Spleen (tissue), 11 donors: ENCODE results near the gene SNRPA. TPM values are rescaled to one million over a fixed set of nuclear protein-coding genes. Genes with fewer than 3 reads are reported as not detected.
"Not testable (repeated sequence)": the region's sequence is repeated elsewhere in the genome, so short reads cannot be mapped to it uniquely, and the experiment has no call there.

Experiments
- DNase-seq: peaks from one replicate; pipeline ENCODE4 v3.0.0-alpha.2; 2020
- H3K27ac ChIP-seq, 8 donors: fragments of 200-600 bp; sonication (generic) in 7 of 8; 1 replicate in 4 of 8; 2 replicates in 4 of 8; pipeline versions ENCODE4 v1.5.0 to v1.8.0; 2016 to 2021; ENCODE audit warnings: inconsistent platforms in 4 of 8, mild to moderate bottlenecking in 4 of 8, moderate library complexity in 1 of 8
- H3K27me3 ChIP-seq, 7 donors: fragments of 200-600 bp; sonication (generic) in 6 of 7; replicated peaks in 1 of 7; 1 replicate in 4 of 7; 2 replicates in 3 of 7; pipeline versions ENCODE4 v1.5.0 to v1.8.0; 2016 to 2021; ENCODE audit warnings: inconsistent platforms in 3 of 7, mild to moderate bottlenecking in 1 of 7
- H3K36me3 ChIP-seq, 6 donors: fragments of 200-600 bp; sonication (generic) in 5 of 6; 1 replicate in 4 of 6; 2 replicates in 2 of 6; pipeline versions ENCODE4 v1.5.0 to v1.8.0; 2016 to 2021; ENCODE audit warnings: inconsistent platforms in 2 of 6
- H3K4me1 ChIP-seq, 6 donors: fragments of 200-600 bp; sonication (generic) in 5 of 6; 1 replicate in 3 of 6; 2 replicates in 3 of 6; pipeline versions ENCODE4 v1.5.0 to v1.8.0; 2016 to 2021; ENCODE audit warnings: inconsistent platforms in 3 of 6
- H3K4me3 ChIP-seq, 8 donors: fragments of 200-600 bp; sonication (generic) in 7 of 8; 1 replicate in 4 of 8; 2 replicates in 4 of 8; pipeline versions ENCODE4 v1.5.0 to v1.8.0; 2016 to 2021; ENCODE audit warnings: inconsistent platforms in 4 of 8, mild to moderate bottlenecking in 4 of 8, moderate library complexity in 2 of 8
- H3K9me3 ChIP-seq, 8 donors: fragments of 200-600 bp; sonication (generic) in 7 of 8; 1 replicate in 4 of 8; 2 replicates in 4 of 8; pipeline versions ENCODE4 v1.5.0 to v1.8.0; 2016 to 2021; ENCODE audit warnings: inconsistent platforms in 4 of 8
- CTCF ChIP-seq, 11 experiments: fragments of 200-600 bp in 7 of 11; fragments of 450-650 bp in 4 of 11; sonication (generic) in 4 of 11; IDR thresholded peaks in 8 of 11; conservative IDR thresholded peaks in 3 of 11; 1 replicate in 7 of 11; 2 replicates in 4 of 11; pipeline versions ENCODE4 v1.4.0 to v1.8.0; 2016 to 2021; ENCODE audit warnings: antibody characterized with exemption in 11 of 11, inconsistent platforms in 4 of 11, mild to moderate bottlenecking in 1 of 11
- POLR2A ChIP-seq, 3 donors: fragments of 450-650 bp; IDR thresholded peaks; one replicate each; pipeline ENCODE4 v1.5.1; 2017; ENCODE audit warnings: antibody characterized with exemption in 3 of 3, mild to moderate bottlenecking in 1 of 3
- POLR2AphosphoS5 ChIP-seq, 3 donors: sonication (generic); formaldehyde crosslinking; IDR thresholded peaks; one replicate each; pipeline ENCODE4 v1.5.1; 2017; ENCODE audit warnings: antibody characterized with exemption in 3 of 3
- WGBS, 5 donors: extraction: QIAGEN DNeasy Blood & Tissue Kit in 3 of 5; methylation state at CpG; one replicate each; pipeline versions ENCODE4 v1.1.5 to v1.1.7; 2013 to 2018; 5-methylcytosine and 5-hydroxymethylcytosine counted together
- intact Hi-C: fragments of 100-400 bp; cut with DNase I; formaldehyde crosslinking; loops from one replicate; pipeline ENCODE4 v1.15.0; 2023; ENCODE audit warnings: low total_unique reads
- polyA plus RNA-seq, 3 donors: library from polyadenylated mRNA; stranded (reverse); fragments of 200-250 nt; gene quantifications; one replicate each; pipeline ENCODE4 v1.2.1, GENCODE V29; 2013
- total RNA-seq, 7 donors: library from RNA; depleted of rRNA in 3 of 7; stranded (reverse); fragments of >200 nt in 3 of 7; fragmentation: NEBNext Ultra II Directional in 4 of 7; extraction: Animal tissue kit (Norgen Biotek cat#: 25700) in 4 of 7; gene quantifications; one replicate each; pipeline versions ENCODE4 v1.1.0 to v1.2.1, GENCODE V29; 2016 to 2021
- donor health status: healthy with polysubstance abuse.
- donor health status: DM: no; HTN: no; CAD: no; lungs with moderate emphysema.
- donor health status: DM: no; HTN: no; CAD: no.
- donor health status: Bipolar disorder and iron deficiency.
- donor health status: healthy.
- donor health status: DM: no; HTN: no; CAD: no.
- donor health status: DM: yes; HTN: yes; CAD: no.

Gene SNRPA
- total and polyA plus RNA-seq, 10 donors: 52.9 to 76.9 (median 64.1) TPM

- Histone ChIP-seq H3K4me1 (peaks cover 36 to 96% (median 64%) of the 10 kb centered on the region in 6 donors), H3K9me3 (no peaks in the 10 kb centered on the region), H3K27me3 (no peaks in the 10 kb centered on the region), H3K36me3 (peaks cover 10 to 95% (median 72%) of the 10 kb centered on the region in 6 donors), H3K27ac (peak overlapping the region in 2 of 8 donors; percentile 13 to 49), H3K4me3 (no peak overlapping the region)
- intact Hi-C loops: loop anchor here (10.0 kb wide), 1 partner anchor 46 kb away; no protein-coding TSS in a partner anchor
- no peak for TF ChIP-seq POLR2A (IDR thresholded peaks at IDR 0.05)
- WGBS, 5 donors: 95 to 99% (median 97%) methylated on average over 3 of the region's 3 CpGs
- DNase-seq: no peak
Measured at GRCh38 chr19:40758491-40758890, 7.5 kb downstream of the SNRPA start.

GRCh38 chr19:40759352-40759751 is 8.3 kb downstream of the SNRPA start:
- no peak overlapping the region for H3K4me3 ChIP-seq
- intact Hi-C loops: loop anchor here (10.0 kb wide), 1 partner anchor 45 kb away; no protein-coding TSS in a partner anchor
- H3K36me3 ChIP-seq: peaks cover 12 to 97% (median 81%) of the 10 kb centered on the region in 6 donors
- WGBS, 5 donors: 89 to 95% (median 93%) methylated on average over 13 of the region's 13 CpGs
- no peak for TF ChIP-seq POLR2A (IDR thresholded peaks at IDR 0.05)
- peak in 2 of 3 donors; percentile 10 to 36 for TF ChIP-seq POLR2AphosphoS5 (IDR thresholded peaks at IDR 0.05)
- no peak for DNase-seq
- H3K9me3 ChIP-seq: no peaks in the 10 kb centered on the region
- peak overlapping the region in 4 of 8 donors; percentile 16 to 83 (median 52) for H3K27ac ChIP-seq
- H3K4me1 ChIP-seq: peaks cover 29 to 95% (median 57%) of the 10 kb centered on the region in 6 donors
- no peaks in the 10 kb centered on the region for H3K27me3 ChIP-seq

- no peak for DNase-seq
- WGBS, 5 donors: 84 to 87% (median 86%) methylated on average over 17 of the region's 17 CpGs
- H3K36me3 ChIP-seq: peaks cover 17 to 100% (median 92%) of the 10 kb centered on the region in 6 donors
Measured at GRCh38 chr19:40762754-40763470, 11.9 kb downstream of the SNRPA start.

GRCh38 chr19:40763526-40763925 is 12.5 kb downstream of the SNRPA start:
- peak overlapping the region in 6 of 8 donors; percentile 73 to 83 (median 76) for H3K27ac ChIP-seq
- intact Hi-C loops: no loop called here
- WGBS, 5 donors: 89 to 95% (median 94%) methylated on average over 4 to 7 of the region's 7 CpGs
- TF ChIP-seq POLR2A (IDR thresholded peaks at IDR 0.05): no peak
- no peak for TF ChIP-seq POLR2AphosphoS5 (IDR thresholded peaks at IDR 0.05)
- TF ChIP-seq CTCF (IDR thresholded peaks at IDR 0.05 in 8 of 11, conservative IDR thresholded peaks at IDR 0.05 in 3 of 11): no peak
- no peaks in the 10 kb centered on the region for H3K9me3 ChIP-seq
- H3K36me3 ChIP-seq: peaks cover 17 to 100% (median 86%) of the 10 kb centered on the region in 6 donors
- H3K4me3 ChIP-seq: no peak overlapping the region
- no peaks in the 10 kb centered on the region for H3K27me3 ChIP-seq
- no peak for DNase-seq
- H3K4me1 ChIP-seq: peaks cover 0 to 72% (median 36%) of the 10 kb centered on the region in 6 donors

More at GRCh38 chr19:40762754-40763470, 11.9 kb downstream of the SNRPA start:
- Histone ChIP-seq H3K4me3 (no peak overlapping the region), H3K9me3 (no peaks in the 10 kb centered on the region), H3K4me1 (peaks cover 0 to 78% (median 40%) of the 10 kb centered on the region in 6 donors), H3K27ac (peak overlapping the region; percentile 42 to 83 (median 74)), H3K27me3 (no peaks in the 10 kb centered on the region)
- intact Hi-C loops: no loop called here
- TF ChIP-seq CTCF (IDR thresholded peaks at IDR 0.05 in 8 of 11, conservative IDR thresholded peaks at IDR 0.05 in 3 of 11) (no peak), POLR2AphosphoS5 (IDR thresholded peaks at IDR 0.05) (peak in 1 of 3 donors; percentile 48), POLR2A (IDR thresholded peaks at IDR 0.05) (no peak)

- H3K9me3 ChIP-seq: no peaks in the 10 kb centered on the region
Measured at GRCh38 chr19:40763963-40764362, 13.0 kb downstream of the SNRPA start.

GRCh38 chr19:40766385-40766784 is 15.4 kb downstream of the SNRPA start:
- DNase-seq, intact Hi-C loops, H3K27me3 ChIP-seq, H3K4me3 ChIP-seq, H3K9me3 ChIP-seq: not testable (repeated sequence)
- 94 to 98% (median 95%) methylated on average over 13 of the region's 13 CpGs for WGBS, 5 donors
- peaks cover 17 to 97% (median 57%) of the 10 kb centered on the region in 6 donors for H3K36me3 ChIP-seq
- peaks cover 0 to 43% (median 25%) of the 10 kb centered on the region in 6 donors for H3K4me1 ChIP-seq
- H3K27ac ChIP-seq: peak overlapping the region in 3 of 8 donors; percentile 55 to 83 (median 78)

More at GRCh38 chr19:40763963-40764362, 13.0 kb downstream of the SNRPA start:
- no peak for TF ChIP-seq POLR2A (IDR thresholded peaks at IDR 0.05)
- TF ChIP-seq POLR2AphosphoS5 (IDR thresholded peaks at IDR 0.05): peak in 2 of 3 donors; percentile 4 to 22
- Histone ChIP-seq H3K36me3 (peaks cover 17 to 100% (median 82%) of the 10 kb centered on the region in 6 donors), H3K4me1 (peaks cover 0 to 68% (median 35%) of the 10 kb centered on the region in 6 donors), H3K4me3 (no peak overlapping the region), H3K27me3 (no peaks in the 10 kb centered on the region), H3K27ac (peak overlapping the region in 6 of 8 donors; percentile 73 to 83 (median 76))
- no peak for DNase-seq
- intact Hi-C loops: no loop called here
- WGBS, 5 donors: 85 to 90% (median 87%) methylated on average over 10 of the region's 10 CpGs
